GM12878 (cell line): ENCODE results near the gene TUBB1.

Experiments used
- MEF2A ChIP-seq: IDR thresholded peaks from 2 replicates; pipeline ENCODE4 v1.6.1; 2011; ENCODE audit warnings: low read depth, mild to moderate bottlenecking, low read length, moderate library complexity; ENCODE audit not compliant: insufficient read depth
- POLR2A ChIP-seq: IDR thresholded peaks from 2 replicates; pipeline ENCODE4 v1.6.1; 2011; ENCODE audit warnings: low read depth, mild to moderate bottlenecking, low read length
- PRDM15 ChIP-seq: fragments of 450-650 bp; formaldehyde crosslinking; IDR thresholded peaks from 2 replicates; pipeline ENCODE4 v1.4.0; 2020; ENCODE audit warnings: mild to moderate bottlenecking, moderate library complexity
- RELB ChIP-seq: fragments of 450-650 bp; IDR thresholded peaks from 2 replicates; pipeline ENCODE4 v1.6.1; 2017; ENCODE audit warnings: low read depth, mild to moderate bottlenecking, moderate library complexity
- USF2 ChIP-seq: IDR thresholded peaks from 2 replicates; pipeline ENCODE4 v1.6.1; 2011; ENCODE audit warnings: low read depth, low read length, improper control_type of control experiment, borderline replicate concordance
- ZSCAN29 ChIP-seq: fragments of 450-650 bp; IDR thresholded peaks from 2 replicates; pipeline ENCODE4 v1.6.1; 2017; ENCODE audit warnings: mild to moderate bottlenecking, moderate library complexity

- TF ChIP-seq MEF2A (no peak), POLR2A (0 out of 2 replicates have a peak, but pooled peaks have one; percentile 26), PRDM15 (no peak), RELB (no peak), USF2 (no peak), ZSCAN29 (no peak)
Measured at GRCh38 chr20:58982406-58983114, 36.7 kb upstream of the TUBB1 start.
